GM10266 (cell line): Measurements from ENCODE around the gene CPA4.
"Not testable (repeated sequence)": the region's sequence is repeated elsewhere in the genome, so short reads cannot be mapped to it uniquely, and the experiment has no call there.

Experiments used
- DNase-seq: peaks from one replicate; pipeline ENCODE4 v3.0.0; 2012; ENCODE audit errors: extremely low spot score
- CTCF ChIP-seq: IDR thresholded peaks from 2 replicates; pipeline ENCODE4 v1.5.1; 2012; ENCODE audit warnings: mild to moderate bottlenecking, low read depth; ENCODE audit not compliant: control insufficient read depth, insufficient read depth; ENCODE audit errors: missing control alignments

The CPA4 gene

GRCh38 chr7:130292682-130293257 lies at the start of gene CPA4:
CPA4 (plus strand) TSS chr7:130293161; CDS start chr7:130293181, 20 bp downstream.
- TF ChIP-seq CTCF: no peak
- no peak for DNase-seq

GRCh38 chr7:130243486-130243885 lies 49.5 kb upstream of the CPA4 start:
- DNase-seq: not testable (repeated sequence)

GRCh38 chr7:130246491-130246890 lies 46.5 kb upstream of the CPA4 start:
- DNase-seq: not testable (repeated sequence)

GRCh38 chr7:130248842-130249241 lies 44.1 kb upstream of the CPA4 start:
- DNase-seq: not testable (repeated sequence)

- not testable (repeated sequence) for DNase-seq
Observed at GRCh38 chr7:130249626-130250025, 43.3 kb upstream of the CPA4 start.

- no peak for DNase-seq
- TF ChIP-seq CTCF: no peak
Observed at GRCh38 chr7:130254555-130254954, 38.4 kb upstream of the CPA4 start.

- TF ChIP-seq CTCF: no peak
- DNase-seq: no peak
Observed at GRCh38 chr7:130256704-130257103, 36.3 kb upstream of the CPA4 start.

GRCh38 chr7:130258494-130259078 lies 34.4 kb upstream of the CPA4 start:
- no peak for DNase-seq
- no peak for TF ChIP-seq CTCF

GRCh38 chr7:130262448-130262847 lies 30.5 kb upstream of the CPA4 start:
- TF ChIP-seq CTCF: no peak
- DNase-seq: no peak

- DNase-seq: no peak
- TF ChIP-seq CTCF: no peak
Observed at GRCh38 chr7:130263130-130263529, 29.8 kb upstream of the CPA4 start.
